Measurements from ENCODE around the gene NFKBIZ.

Gene NFKBIZ

DNA sequence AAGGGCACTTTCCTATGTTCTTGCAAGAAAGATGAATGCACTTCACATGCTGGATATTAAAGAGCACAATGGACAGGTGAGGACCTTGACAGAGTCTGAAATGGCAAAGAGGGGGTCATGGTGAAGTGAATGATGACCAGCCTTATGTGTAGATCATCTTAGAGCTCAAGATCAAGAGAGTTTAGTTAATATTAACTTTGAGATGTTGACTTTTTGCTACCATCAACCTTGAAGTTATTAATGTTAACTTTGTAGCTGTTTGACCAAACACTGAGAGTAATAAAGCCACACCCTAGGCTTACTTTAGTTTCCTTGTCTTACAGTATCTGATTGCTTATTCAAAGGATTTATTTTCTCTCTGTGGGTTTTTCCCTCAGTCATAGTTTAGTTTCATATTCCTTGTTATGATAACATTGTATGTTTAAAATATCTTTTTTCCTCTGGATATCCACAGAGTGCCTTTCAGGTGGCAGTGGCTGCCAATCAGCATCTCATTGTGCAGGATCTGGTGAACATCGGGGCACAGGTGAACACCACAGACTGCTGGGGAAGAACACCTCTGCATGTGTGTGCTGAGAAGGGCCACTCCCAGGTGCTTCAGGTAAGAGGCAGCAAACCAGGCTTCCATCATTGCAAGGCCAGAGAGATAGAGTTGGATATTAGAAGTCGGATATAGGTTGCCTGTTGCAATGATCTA is 5.4 kb downstream of the NFKBIZ start:
- TF ChIP-seq, protein P1, sequence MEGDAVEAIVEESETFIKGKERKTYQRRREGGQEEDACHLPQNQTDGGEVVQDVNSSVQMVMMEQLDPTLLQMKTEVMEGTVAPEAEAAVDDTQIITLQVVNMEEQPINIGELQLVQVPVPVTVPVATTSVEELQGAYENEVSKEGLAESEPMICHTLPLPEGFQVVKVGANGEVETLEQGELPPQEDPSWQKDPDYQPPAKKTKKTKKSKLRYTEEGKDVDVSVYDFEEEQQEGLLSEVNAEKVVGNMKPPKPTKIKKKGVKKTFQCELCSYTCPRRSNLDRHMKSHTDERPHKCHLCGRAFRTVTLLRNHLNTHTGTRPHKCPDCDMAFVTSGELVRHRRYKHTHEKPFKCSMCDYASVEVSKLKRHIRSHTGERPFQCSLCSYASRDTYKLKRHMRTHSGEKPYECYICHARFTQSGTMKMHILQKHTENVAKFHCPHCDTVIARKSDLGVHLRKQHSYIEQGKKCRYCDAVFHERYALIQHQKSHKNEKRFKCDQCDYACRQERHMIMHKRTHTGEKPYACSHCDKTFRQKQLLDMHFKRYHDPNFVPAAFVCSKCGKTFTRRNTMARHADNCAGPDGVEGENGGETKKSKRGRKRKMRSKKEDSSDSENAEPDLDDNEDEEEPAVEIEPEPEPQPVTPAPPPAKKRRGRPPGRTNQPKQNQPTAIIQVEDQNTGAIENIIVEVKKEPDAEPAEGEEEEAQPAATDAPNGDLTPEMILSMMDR (conservative IDR thresholded peaks at IDR 0.05; ENCODE audit: low read depth, low read length), result no peak
- no peak for DNase-seq (ENCODE audit: low read depth)
- H3K4me3 ChIP-seq (ENCODE audit: low read depth, low read length), result no peak overlapping the region

GRCh38 chr3:101857301-101857741 is 8.0 kb downstream of the NFKBIZ start:
- TF ChIP-seq, protein P1 (conservative IDR thresholded peaks at IDR 0.05; ENCODE audit: low read depth, low read length), result no peak
- no peak for DNase-seq (ENCODE audit: low read depth)
- H3K4me3 ChIP-seq (ENCODE audit: low read depth, low read length), result no peak overlapping the region

- no peak for DNase-seq (ENCODE audit: low read depth)
- H3K4me3 ChIP-seq (ENCODE audit: low read depth, low read length), result no peak overlapping the region
- TF ChIP-seq, protein P1 (conservative IDR thresholded peaks at IDR 0.05; ENCODE audit: low read depth, low read length), result no peak
Observed at GRCh38 chr3:101858464-101859030, 9.2 kb downstream of the NFKBIZ start.

- H3K4me3 ChIP-seq (ENCODE audit: low read depth, low read length), result no peak overlapping the region
- TF ChIP-seq, protein P1 (conservative IDR thresholded peaks at IDR 0.05; ENCODE audit: low read depth, low read length), result no peak
- DNase-seq (ENCODE audit: low read depth), result no peak
Observed at GRCh38 chr3:101859882-101860448, 10.7 kb downstream of the NFKBIZ start.

DNA sequence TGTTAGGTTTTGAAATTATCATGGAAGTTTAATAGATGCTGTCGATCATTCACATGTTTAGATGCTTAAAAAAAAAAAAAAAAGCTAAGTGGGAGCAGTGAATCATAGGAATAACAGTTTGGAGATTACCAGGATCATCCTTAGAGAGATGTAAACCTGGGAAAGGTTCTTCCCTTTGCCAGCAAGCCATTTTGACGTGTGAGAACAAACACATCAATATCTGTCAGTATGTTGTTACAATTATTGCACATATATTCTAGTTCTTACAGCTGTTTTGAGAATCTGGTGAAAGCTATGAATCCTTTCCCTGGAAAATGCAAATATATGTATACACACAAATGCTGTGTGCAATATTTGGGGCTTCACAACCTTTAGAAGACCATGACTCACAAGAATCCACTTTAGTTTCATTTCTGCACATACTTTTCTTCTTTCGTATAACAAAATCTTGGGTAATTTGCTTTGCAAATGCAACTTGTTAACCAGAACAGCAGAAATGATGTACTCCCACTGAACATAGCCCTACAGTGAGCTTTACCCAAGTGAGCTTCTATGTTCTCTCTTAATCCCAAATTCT is 12.0 kb downstream of the NFKBIZ start:
- TF ChIP-seq, protein P1 (conservative IDR thresholded peaks at IDR 0.05; ENCODE audit: low read depth, low read length), result no peak
- DNase-seq (ENCODE audit: low read depth), result no peak
- no peak overlapping the region for H3K4me3 ChIP-seq (ENCODE audit: low read depth, low read length)

DNA sequence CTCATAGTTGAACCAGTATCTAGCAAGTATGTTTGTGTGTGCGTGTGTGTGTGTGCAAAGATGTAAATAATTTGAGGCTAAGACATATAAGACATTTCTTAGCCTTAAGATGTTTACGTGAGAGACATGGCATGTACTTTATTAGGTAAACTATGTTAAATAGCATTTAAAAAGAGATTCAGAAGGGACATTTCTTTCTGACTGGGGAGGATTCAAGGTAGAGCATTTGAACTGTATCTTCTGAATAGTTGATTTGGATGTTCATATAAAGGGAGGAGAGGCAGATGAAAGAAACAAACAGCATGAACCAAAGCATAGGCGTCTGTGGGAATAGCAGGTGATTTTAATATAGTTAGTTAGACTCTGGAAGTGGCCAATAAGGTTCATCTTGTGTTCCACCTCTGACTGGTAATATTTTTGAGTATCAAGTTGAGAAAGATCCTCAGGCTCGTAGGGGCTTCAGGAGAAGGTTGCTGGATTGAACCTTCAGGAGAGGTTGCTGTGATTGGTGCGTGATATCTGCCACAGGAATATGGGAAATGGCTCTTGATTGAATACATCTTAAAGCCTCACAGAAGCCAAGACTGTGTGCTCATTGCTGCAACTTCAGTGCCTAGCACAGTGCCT is 12.6 kb downstream of the NFKBIZ start:
- no peak overlapping the region for H3K4me3 ChIP-seq (ENCODE audit: low read depth, low read length)
- no peak for DNase-seq (ENCODE audit: low read depth)
- TF ChIP-seq, protein P1 (conservative IDR thresholded peaks at IDR 0.05; ENCODE audit: low read depth, low read length), result no peak
